ENCODE measurements around the gene KCNN4.

- TF ChIP-seq CTCF (IDR thresholded peaks at IDR 0.05 in 8 of 11, conservative IDR thresholded peaks at IDR 0.05 in 3 of 11) (no peak), POLR2A (IDR thresholded peaks at IDR 0.05) (peak in 2 of 3 donors; percentile 19 to 65), POLR2AphosphoS5 (IDR thresholded peaks at IDR 0.05) (peak; percentile 90 to 96 (median 93))
Measured at GRCh38 chr19:43780706-43781525, at the start of gene KCNN4.
